GM23338 (cell line): ENCODE results near the gene TCEAL5. TPM values are rescaled to one million over a fixed set of nuclear protein-coding genes. Genes with fewer than 3 reads are reported as not detected.

Source experiments
- ATAC-seq: fragments of 200-7000 bp; cut with Tn5 transposase; 3 replicates; pipeline ENCODE4 v1.9.1; 2020
- DNase-seq: peaks from one replicate; pipeline ENCODE4 v3.0.0-alpha.2; 2015; ENCODE audit warnings: low spot score
- H2AFZ ChIP-seq: fragments of 200-600 bp; sonication (generic); 2 replicates; pipeline ENCODE4 v1.8.0; 2016; ENCODE audit warnings: antibody characterized with exemption, mild to moderate bottlenecking, moderate library complexity
- H3F3A ChIP-seq: fragments of 200-600 bp; sonication (generic); replicated peaks from 2 replicates; pipeline ENCODE4 v1.8.0; 2017; ENCODE audit warnings: antibody characterized with exemption, mixed run types, low read depth
- H3K27ac ChIP-seq: fragments of 200-600 bp; sonication (generic); 2 replicates; pipeline ENCODE4 v1.6.1; 2016; ENCODE audit warnings: low read depth
- H3K27me3 ChIP-seq: fragments of 200-600 bp; sonication (generic); 2 replicates; pipeline ENCODE4 v1.8.0; 2016; ENCODE audit warnings: mild to moderate bottlenecking, mixed run types, moderate library complexity; ENCODE audit not compliant: insufficient read depth
- H3K36me3 ChIP-seq: fragments of 200-600 bp; sonication (generic); 2 replicates; pipeline ENCODE4 v1.8.0; 2016; ENCODE audit warnings: mild to moderate bottlenecking; ENCODE audit not compliant: insufficient read depth
- H3K4me1 ChIP-seq: fragments of 200-600 bp; sonication (generic); 2 replicates; pipeline ENCODE4 v1.8.0; 2016; ENCODE audit warnings: mild to moderate bottlenecking, moderate library complexity; ENCODE audit not compliant: insufficient read depth
- H3K4me2 ChIP-seq: fragments of 200-600 bp; sonication (generic); 2 replicates; pipeline ENCODE4 v1.7.1; 2017; ENCODE audit warnings: mixed run types
- H3K4me3 ChIP-seq: fragments of 200-600 bp; sonication (generic); 2 replicates; pipeline ENCODE4 v1.6.1; 2016; ENCODE audit warnings: mixed run types
- H3K79me2 ChIP-seq: fragments of 200-600 bp; sonication (generic); replicated peaks from 2 replicates; pipeline ENCODE4 v1.8.0; 2017; ENCODE audit warnings: mild to moderate bottlenecking; ENCODE audit not compliant: insufficient read depth
- H3K9me2 ChIP-seq: fragments of 200-600 bp; sonication (generic); 2 replicates; pipeline ENCODE4 v1.8.0; 2017; ENCODE audit not compliant: insufficient read depth
- H4K20me1 ChIP-seq: fragments of 200-600 bp; sonication (generic); replicated peaks from 2 replicates; pipeline ENCODE4 v1.8.0; 2017; ENCODE audit warnings: mild to moderate bottlenecking; ENCODE audit not compliant: insufficient read depth
- H3K27ac Mint-ChIP-seq: 2 replicates; pipeline ENCODE4 v1.8.0; 2020; ENCODE audit warnings: inconsistent platforms, mild to moderate bottlenecking, moderate library complexity, mixed read lengths
- H3K27me3 Mint-ChIP-seq: 3 replicates; pipeline ENCODE4 v1.8.0; 2022; ENCODE audit warnings: low read depth, mild to moderate bottlenecking, moderate library complexity, mixed read lengths, inconsistent platforms; ENCODE audit not compliant: insufficient read depth, poor library complexity
- H3K36me3 Mint-ChIP-seq: 3 replicates; pipeline ENCODE4 v1.8.0; 2021; ENCODE audit warnings: low read depth, mild to moderate bottlenecking, inconsistent platforms, moderate library complexity, mixed read lengths
- H3K4me1 Mint-ChIP-seq: 3 replicates; pipeline ENCODE4 v1.8.0; 2020; ENCODE audit warnings: mild to moderate bottlenecking, inconsistent platforms, mixed read lengths
- H3K4me3 Mint-ChIP-seq: 3 replicates; pipeline ENCODE4 v1.8.0; 2021; ENCODE audit warnings: moderate library complexity, mild to moderate bottlenecking, inconsistent platforms, mixed read lengths
- H3K9me3 Mint-ChIP-seq: 3 replicates; pipeline ENCODE4 v1.8.0; 2020; ENCODE audit warnings: moderate library complexity, mild to moderate bottlenecking, inconsistent platforms, mixed read lengths
- CREB1 ChIP-seq: fragments of 250-450 bp; sonication (Bioruptor Pico); IDR thresholded peaks from 2 replicates; pipeline ENCODE4 v1.5.0; 2020; ENCODE audit warnings: low read depth, mild to moderate bottlenecking, moderate library complexity
- ETS1 ChIP-seq: IDR thresholded peaks from 2 replicates; pipeline ENCODE4 v1.6.1; 2016; ENCODE audit warnings: antibody characterized with exemption
- EZH2 ChIP-seq: fragments of 200-600 bp; sonication (generic); IDR thresholded peaks from one replicate; pipeline ENCODE4 v1.8.0; 2017; ENCODE audit warnings: antibody characterized with exemption, mild to moderate bottlenecking, low read depth; ENCODE audit not compliant: unreplicated experiment
- EZH2phosphoT487 ChIP-seq: fragments of 200-600 bp; sonication (generic); IDR thresholded peaks from one replicate; pipeline ENCODE4 v1.8.1; 2018; ENCODE audit warnings: antibody characterized with exemption; ENCODE audit not compliant: unreplicated experiment
- JUNB ChIP-seq: IDR thresholded peaks from one replicate; pipeline ENCODE4 v1.6.1; 2016; ENCODE audit warnings: antibody characterized with exemption; ENCODE audit not compliant: unreplicated experiment
- NANOG ChIP-seq: IDR thresholded peaks from 2 replicates; pipeline ENCODE4 v1.6.1; 2016; ENCODE audit warnings: antibody characterized with exemption, borderline replicate concordance
- POLR2AphosphoS5 ChIP-seq: IDR thresholded peaks from 2 replicates; pipeline ENCODE4 v1.6.1; 2016; ENCODE audit warnings: antibody characterized with exemption, low read depth
- REST ChIP-seq: IDR thresholded peaks from one replicate; pipeline ENCODE4 v1.6.1; 2018; ENCODE audit warnings: antibody characterized with exemption; ENCODE audit not compliant: unreplicated experiment
- STAT1 ChIP-seq: IDR thresholded peaks from one replicate; pipeline ENCODE4 v1.6.1; 2016; ENCODE audit warnings: antibody characterized with exemption; ENCODE audit not compliant: unreplicated experiment
- ZNF114 ChIP-seq: fragments of 250-450 bp; sonication (Bioruptor Pico); IDR thresholded peaks from 2 replicates; pipeline ENCODE4 v1.5.0; 2020; ENCODE audit warnings: mild to moderate bottlenecking, moderate library complexity
- ZNF331 ChIP-seq: fragments of 250-450 bp; sonication (Bioruptor Pico); IDR thresholded peaks from 2 replicates; pipeline ENCODE4 v1.5.0; 2020; ENCODE audit warnings: low read depth, mild to moderate bottlenecking, moderate library complexity
- ZNF462 ChIP-seq: fragments of 250-450 bp; sonication (Bioruptor Pico); IDR thresholded peaks from 2 replicates; pipeline ENCODE4 v1.5.0; 2020; ENCODE audit warnings: mild to moderate bottlenecking, moderate library complexity
- polyA plus RNA-seq: library from polyadenylated mRNA; unstranded; fragments of >200 nt; fragmentation: Nextera tagmentation; extraction: Ambion mirVana; gene quantifications from 2 replicates; pipeline ENCODE4 v1.2.1, GENCODE V29; 2016
- total RNA-seq: library from RNA; depleted of rRNA; stranded (reverse); fragments of >200 nt; shearing (Covaris generic); gene quantifications from 2 replicates; pipeline ENCODE4 v1.2.3, GENCODE V29; 2014
- TF ChIP-seq, protein P1 (sequence below), 2 experiments: fragments of 200-600 bp in 1 of 2; sonication (generic) in 1 of 2; conservative IDR thresholded peaks; 2 replicates each; pipeline versions ENCODE4 v1.5.1 to v1.6.1; 2016 to 2017; ENCODE audit warnings: antibody characterized with exemption in 2 of 2, low read depth in 2 of 2, mild to moderate bottlenecking in 2 of 2, moderate library complexity in 1 of 2

TCEAL5 gene
- total and polyA plus RNA-seq, 2 experiments from 2014 or later = 1.8 to 22.4 TPM

DNA sequence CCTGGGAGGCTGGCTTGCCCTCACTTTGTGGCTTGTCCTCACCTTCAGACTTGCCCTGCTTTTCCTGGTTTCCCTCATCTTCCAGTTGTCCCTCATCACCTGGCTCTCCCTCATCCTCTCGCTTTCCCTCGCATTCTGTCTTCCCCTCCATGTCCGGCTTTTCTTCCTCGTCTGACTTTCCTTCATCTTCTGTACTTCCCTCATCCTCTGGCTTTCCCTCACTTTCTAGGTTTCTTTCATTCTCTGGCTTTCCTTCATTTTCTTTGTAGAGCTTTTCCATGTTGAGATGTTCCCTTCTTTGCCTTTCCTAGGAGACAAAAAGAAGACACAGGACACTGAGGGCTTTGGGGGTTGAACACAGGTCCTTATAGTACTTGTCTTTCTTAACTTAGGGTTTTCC lies 2.3 kb downstream of the TCEAL5 start:
- Histone ChIP-seq H2AFZ (no peak overlapping the region), H3K36me3 (no peaks in the 10 kb centered on the region), H3K27me3 (peaks cover 3% of the 10 kb centered on the region; the same call in 1 of the 2 replicates), H3K9me2 (no peaks in the 10 kb centered on the region), H3K79me2 (no peaks in the 10 kb centered on the region), H3F3A (no peaks in the 10 kb centered on the region), H3K4me1 (peaks cover 7% of the 10 kb centered on the region), H3K4me3 (no peak overlapping the region), H3K4me2 (no peak overlapping the region), H4K20me1 (no peaks in the 10 kb centered on the region), H3K27ac (no peak overlapping the region)
- DNase-seq (no peak), ATAC-seq (no peak)
- Mint-ChIP-seq H3K27ac (no peak overlapping the region), H3K4me1 (peaks cover 24% of the 10 kb centered on the region), H3K4me3 (no peak overlapping the region), H3K36me3 (no peaks in the 10 kb centered on the region; the same call in 2 of the 3 replicates), H3K27me3 (peaks cover 14% of the 10 kb centered on the region), H3K9me3 (no peaks in the 10 kb centered on the region)
- TF ChIP-seq EZH2phosphoT487 (no peak), ETS1 (no peak), ZNF114 (no peak), JUNB (no peak), POLR2AphosphoS5 (no peak), STAT1 (no peak), ZNF462 (CRISPR knock-in tag) (no peak), ZNF331 (CRISPR knock-in tag) (no peak), CREB1 (CRISPR knock-in tag) (no peak), EZH2 (no peak), NANOG (no peak), REST (no peak)
- TF ChIP-seq, protein P1, sequence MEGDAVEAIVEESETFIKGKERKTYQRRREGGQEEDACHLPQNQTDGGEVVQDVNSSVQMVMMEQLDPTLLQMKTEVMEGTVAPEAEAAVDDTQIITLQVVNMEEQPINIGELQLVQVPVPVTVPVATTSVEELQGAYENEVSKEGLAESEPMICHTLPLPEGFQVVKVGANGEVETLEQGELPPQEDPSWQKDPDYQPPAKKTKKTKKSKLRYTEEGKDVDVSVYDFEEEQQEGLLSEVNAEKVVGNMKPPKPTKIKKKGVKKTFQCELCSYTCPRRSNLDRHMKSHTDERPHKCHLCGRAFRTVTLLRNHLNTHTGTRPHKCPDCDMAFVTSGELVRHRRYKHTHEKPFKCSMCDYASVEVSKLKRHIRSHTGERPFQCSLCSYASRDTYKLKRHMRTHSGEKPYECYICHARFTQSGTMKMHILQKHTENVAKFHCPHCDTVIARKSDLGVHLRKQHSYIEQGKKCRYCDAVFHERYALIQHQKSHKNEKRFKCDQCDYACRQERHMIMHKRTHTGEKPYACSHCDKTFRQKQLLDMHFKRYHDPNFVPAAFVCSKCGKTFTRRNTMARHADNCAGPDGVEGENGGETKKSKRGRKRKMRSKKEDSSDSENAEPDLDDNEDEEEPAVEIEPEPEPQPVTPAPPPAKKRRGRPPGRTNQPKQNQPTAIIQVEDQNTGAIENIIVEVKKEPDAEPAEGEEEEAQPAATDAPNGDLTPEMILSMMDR (conservative IDR thresholded peaks at IDR 0.05; ENCODE audit: low read depth in 2 of 2) = no peak
